Fibroblast of pulmonary artery (primary cell): ENCODE data around the gene HLA-DPB1.

Experiments used
- DNase-seq: peaks from one replicate; pipeline ENCODE4 v3.0.0-alpha.2; 2010; ENCODE audit warnings: low read depth
- H3K4me3 ChIP-seq: replicated peaks from 2 replicates; pipeline ENCODE4 v1.5.1; 2011; ENCODE audit warnings: low read depth, mild to moderate bottlenecking, control low read depth, low read length, moderate library complexity
- CTCF ChIP-seq: IDR thresholded peaks from 2 replicates; pipeline ENCODE4 v1.5.1; 2011; ENCODE audit warnings: mild to moderate bottlenecking, control low read depth, low read length, inconsistent platforms; ENCODE audit errors: missing control alignments

HLA-DPB1 gene

GRCh38 chr6:33071569-33071968, 4.2 kb upstream of the HLA-DPB1 start:
- TF ChIP-seq CTCF = no peak
- DNase-seq = no peak
- no peak overlapping the region for H3K4me3 ChIP-seq

- TF ChIP-seq CTCF = no peak
- no peak overlapping the region for H3K4me3 ChIP-seq
- no peak for DNase-seq
Measured at GRCh38 chr6:33072508-33073100, 3.2 kb upstream of the HLA-DPB1 start.

GRCh38 chr6:33073431-33073871, 2.3 kb upstream of the HLA-DPB1 start, which contains the start of gene HLA-DPA1:
TSS of gene HLA-DPA1 (minus strand) at chr6:33073649.
- TF ChIP-seq CTCF = no peak
- DNase-seq = peak; percentile 22
- no peak within 1 kb of the TSS for H3K4me3 ChIP-seq

- DNase-seq = no peak
- no peak for TF ChIP-seq CTCF
- H3K4me3 ChIP-seq = no peak overlapping the region
Measured at GRCh38 chr6:33075208-33075567, 602 bp upstream of the HLA-DPB1 start.

GRCh38 chr6:33076406-33076934, 680 bp downstream of the HLA-DPB1 start:
- DNase-seq = no peak
- no peak for TF ChIP-seq CTCF
- H3K4me3 ChIP-seq = no peak overlapping the region

GRCh38 chr6:33077908-33078307, 2.1 kb downstream of the HLA-DPB1 start:
- no peak overlapping the region for H3K4me3 ChIP-seq
- no peak for TF ChIP-seq CTCF
- no peak for DNase-seq

- DNase-seq = no peak
- TF ChIP-seq CTCF = no peak
- H3K4me3 ChIP-seq = no peak overlapping the region
Measured at GRCh38 chr6:33078442-33078841, 2.7 kb downstream of the HLA-DPB1 start.
